Activated CD4-positive, alpha-beta T cell treated with anti-CD3 and anti-CD28 coated beads, Interleukin-2, Interleukin-6, amounts not matched to agents 100 ng/mL and 50 ng/mL, durations not matched to agents 16 hours and 8 hours (primary cell): ENCODE results near the gene CBX2.
A peak's percentile ranks its signal among the peaks of the same experiment; 100 is the strongest.

Experiments
- DNase-seq: peaks from one replicate; pipeline ENCODE4 v3.0.0-alpha.2; 2020

The CBX2 gene

DNA sequence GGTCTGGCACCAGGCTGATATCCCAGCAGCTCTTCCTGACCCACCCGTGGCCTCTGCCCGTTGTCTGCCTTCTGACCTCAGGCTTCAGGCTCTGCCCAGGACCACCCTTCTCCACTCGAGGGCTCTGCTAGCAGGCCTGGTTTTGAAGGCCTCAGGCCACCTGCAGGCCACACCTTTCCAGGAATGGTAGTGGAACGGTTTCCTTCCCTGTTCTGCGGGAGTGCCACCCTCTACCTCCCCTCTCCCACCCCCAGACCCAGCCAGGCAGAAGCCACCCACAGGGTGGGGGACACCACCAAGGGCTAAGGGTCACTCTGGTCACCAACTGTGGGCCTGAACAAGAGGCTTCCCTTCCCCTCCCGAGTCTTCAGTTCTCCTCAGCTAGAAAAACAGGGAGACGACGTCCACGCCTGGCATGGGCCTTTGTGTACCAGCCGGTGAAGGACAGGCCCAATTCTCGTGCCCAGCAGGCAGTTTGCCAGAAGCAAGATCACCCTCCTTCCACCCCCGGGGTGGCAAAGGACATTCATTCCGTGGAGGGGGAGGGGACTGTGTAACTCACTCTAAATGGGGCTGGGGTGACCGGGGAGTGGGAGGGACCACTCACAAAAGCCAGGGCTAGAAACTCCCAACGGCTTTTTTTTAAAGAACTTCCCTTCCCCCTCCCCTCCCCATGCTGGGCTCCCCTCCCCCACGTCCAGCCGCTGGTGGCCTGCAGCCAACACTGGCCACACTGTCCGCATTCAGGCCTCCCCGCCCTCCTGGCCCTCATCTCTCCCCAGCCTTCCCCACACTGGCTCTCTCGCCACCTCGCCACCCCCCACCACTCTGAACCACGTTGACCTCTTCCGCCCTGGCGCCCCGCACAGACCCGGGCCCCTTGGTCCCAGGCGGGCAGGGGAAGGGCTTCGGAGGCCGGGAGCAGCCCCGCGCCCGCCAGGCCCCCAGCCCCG, 53.6 kb downstream of the CBX2 start:
- no peak for DNase-seq

DNA sequence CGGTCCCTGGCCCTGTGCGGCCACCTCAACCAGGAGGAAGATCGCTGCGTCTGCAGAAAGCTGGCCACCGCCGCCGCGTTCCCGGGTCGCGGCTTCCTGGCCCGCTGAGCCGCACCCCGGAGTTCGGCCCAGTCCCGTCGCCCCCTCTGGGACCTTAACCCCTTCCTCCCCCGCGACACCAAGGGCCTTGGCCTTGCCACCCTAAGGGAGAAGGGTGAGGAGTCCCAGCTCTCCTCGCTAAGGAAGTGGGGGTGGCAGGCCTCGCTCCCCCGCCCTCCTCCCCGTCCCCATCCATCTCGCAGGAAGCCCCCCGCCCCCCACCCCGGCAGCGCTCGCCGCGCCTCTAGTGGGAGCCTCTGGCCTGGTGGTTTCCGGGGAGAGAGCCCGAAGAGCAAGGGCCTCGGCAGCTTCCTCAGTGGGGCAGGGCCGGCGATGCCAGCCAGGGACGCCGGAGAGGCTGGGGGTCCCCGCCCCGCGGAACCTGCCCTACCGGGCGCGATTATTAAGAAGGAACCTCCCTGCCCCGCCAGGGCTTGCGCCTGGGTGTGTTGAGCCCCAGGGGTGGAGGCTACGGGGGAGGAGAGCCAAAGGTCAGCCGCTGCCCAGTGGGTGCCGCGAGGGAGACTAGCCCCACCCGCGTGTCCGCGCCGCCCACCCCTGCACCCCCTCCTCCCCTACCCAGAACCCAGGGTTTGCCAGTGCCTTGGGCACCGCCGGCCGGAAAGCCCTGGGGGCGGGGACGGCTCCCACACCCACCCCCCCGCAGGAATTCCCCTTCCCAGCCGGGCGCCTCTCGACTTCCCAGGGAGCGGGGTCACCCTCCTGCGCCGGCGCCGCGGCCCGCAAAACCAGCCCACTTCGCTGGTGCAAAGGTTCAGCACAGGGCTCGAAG, 54.5 kb downstream of the CBX2 start:
- no peak for DNase-seq

DNA sequence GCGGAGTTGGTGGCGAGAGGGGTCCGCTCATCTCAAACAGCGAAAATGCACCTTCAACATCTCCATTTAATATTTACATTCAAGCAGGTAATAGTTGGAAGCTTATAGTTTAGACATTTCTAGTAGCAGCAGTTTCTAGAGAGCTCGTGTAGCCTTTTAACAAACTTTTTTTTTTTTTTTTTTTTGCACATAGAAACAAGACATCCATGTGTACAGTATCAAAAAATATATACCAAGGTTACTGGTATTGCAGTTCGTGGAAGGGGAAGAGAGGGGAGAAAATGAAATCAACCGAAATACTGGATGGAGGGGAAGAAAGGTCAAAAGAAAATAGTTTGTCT, 55.1 kb downstream of the CBX2 start:
- no peak for DNase-seq

DNA sequence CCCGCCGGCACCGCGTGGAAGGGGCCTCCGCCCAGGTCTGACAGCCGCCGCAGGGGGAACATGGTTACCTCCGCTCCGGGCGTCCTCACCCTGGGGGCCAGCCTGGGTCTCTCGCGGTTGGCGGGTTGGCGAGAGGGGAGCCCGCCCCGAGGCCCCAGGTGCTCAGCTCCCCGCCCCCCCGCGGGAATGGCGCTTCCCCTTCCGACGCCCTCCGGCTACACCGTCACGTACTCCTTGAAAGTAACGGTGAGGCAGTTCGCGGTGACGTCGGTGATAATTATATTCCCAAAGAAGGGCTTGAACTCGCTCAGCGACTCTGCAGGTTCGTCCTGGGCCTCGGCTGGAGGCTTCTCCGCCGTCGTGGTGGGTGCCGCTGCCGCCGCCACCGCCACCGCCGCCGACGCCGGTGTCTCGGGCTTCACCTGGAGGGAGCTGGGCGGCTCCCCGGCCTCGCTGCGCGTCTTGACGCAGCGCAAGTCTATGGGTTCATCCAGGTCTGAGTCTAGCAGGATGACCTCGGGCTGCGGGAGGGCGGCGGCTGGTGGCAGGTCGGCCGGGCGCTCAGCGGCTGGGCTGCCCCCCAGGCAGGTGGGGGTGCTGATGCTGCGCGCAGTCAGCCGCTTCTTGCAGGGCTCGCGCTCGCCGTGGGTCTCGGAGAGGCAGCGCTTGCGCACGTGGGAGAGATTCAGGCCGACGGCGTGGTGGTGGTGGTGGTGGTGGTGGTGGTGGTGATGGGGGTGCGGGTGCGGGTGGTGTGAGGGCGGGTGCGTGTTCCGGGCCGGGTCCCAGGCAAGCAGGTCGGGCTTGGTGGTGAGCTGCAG, 56.0 kb downstream of the CBX2 start:
- DNase-seq, result no peak

DNA sequence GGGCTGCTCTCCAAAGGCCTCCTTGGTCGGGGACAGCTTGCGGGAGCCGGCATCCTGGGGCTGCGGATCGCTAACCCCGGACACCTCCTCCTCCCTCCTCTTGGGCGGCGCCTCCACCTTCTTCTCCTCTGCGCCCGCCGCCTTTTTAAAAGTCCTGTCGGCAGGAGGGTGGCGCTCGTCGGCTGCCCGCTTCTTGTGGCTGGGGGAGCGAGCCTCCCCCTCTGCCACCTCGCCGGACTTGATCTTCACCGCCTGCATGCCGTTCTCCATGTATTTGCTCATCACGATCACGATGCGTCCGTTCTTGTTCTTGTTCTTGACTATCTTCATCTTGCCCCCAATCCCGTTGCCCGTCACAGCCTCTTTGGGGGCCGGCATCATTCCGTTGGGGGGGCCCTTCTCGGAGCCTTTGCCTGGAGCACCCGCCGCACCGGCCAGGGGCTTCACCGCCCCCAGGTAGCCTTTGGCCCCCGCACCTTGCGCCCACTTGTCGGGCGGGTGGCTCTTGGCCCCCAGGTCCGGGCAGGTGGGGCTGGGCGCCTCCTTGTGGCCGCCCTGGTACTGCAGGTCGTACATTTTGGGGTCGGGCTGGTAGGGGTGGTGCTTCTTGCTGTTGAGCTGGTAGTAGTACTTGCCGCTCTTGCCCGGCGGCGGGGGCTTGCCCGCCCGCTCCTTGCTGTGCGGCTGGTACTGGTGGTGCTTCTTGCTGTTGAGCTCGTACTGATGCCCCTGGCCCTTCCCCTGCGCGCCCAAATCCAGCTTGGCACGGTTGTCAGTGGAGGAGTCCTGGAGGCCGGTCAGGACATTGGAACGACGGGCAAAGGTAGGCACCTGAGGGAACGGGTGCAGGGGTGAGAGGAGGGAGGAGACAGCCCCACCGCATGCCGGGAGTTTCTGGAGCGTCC, 56.9 kb downstream of the CBX2 start:
- DNase-seq, result peak; percentile 47

DNA sequence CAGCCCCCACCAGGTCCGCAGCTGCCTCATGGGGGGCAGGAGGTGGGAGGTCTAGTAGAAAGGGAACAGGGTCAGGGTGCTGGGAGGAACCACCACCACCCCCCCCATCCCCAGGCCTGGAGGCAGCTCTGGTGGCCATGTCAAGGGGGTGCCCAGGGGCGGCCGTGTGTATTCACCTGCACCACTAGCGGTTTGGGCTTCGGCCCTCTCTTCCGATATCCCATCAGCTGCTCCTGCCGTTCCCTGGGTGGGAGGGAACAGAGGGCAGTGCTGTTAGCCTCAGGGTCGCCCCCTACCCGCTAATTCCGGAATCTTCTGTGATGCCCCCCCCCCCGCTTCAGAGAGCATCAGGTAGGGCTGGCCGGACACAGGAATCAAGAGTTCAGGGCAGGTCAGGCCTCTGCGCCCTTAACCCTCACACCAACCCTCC, 57.5 kb downstream of the CBX2 start:
- no peak for DNase-seq

DNA sequence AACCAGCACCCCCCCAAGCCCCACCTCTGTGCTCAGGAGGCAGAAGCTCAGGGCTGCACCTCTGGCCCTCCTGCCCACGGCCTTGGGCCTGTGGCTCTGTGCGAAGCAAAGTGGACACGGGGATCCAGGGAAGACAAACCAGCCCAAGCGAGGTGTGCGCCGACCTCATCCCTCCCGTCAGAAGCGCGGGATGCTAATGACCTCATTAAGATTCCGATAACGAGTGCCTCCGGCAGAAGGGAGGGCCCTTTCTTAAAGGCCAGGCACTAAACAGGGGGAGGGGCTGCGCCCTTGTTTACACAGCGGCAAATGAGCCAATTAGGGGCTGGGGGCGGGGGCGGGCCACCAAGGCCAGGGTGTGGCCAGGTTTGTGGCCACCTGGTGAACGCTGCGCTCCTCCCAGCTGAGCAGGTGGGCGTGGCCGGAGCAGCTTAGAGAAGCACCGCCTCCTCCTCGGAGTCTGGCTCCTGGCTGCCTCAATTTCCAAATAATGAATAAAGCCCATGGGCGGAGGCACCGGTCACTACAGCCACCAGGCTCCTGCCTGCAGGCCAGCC, 58.1 kb downstream of the CBX2 start:
- DNase-seq, result no peak

DNA sequence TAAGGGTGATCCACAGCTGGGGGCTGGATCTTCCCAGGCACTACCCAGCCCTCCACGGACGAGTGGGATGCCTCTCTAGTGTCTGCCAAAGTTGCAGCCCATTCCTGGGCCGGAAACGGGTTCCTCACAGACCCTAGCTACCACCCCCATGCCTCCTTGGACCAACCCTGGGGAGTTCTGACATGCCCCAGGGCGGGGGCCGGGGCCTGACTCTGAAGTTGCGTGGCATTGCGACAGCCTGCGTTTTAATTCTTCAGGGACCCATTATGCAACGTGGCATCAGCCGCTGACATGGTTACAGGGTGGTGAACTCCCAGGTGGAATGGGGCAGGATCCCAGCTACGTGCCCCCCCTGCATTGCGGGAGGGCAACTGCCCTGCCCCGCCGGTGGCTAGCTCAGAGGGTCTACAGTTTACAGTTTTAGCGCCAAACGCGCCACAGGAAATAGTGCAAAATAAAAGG, 58.6 kb downstream of the CBX2 start:
- no peak for DNase-seq

DNA sequence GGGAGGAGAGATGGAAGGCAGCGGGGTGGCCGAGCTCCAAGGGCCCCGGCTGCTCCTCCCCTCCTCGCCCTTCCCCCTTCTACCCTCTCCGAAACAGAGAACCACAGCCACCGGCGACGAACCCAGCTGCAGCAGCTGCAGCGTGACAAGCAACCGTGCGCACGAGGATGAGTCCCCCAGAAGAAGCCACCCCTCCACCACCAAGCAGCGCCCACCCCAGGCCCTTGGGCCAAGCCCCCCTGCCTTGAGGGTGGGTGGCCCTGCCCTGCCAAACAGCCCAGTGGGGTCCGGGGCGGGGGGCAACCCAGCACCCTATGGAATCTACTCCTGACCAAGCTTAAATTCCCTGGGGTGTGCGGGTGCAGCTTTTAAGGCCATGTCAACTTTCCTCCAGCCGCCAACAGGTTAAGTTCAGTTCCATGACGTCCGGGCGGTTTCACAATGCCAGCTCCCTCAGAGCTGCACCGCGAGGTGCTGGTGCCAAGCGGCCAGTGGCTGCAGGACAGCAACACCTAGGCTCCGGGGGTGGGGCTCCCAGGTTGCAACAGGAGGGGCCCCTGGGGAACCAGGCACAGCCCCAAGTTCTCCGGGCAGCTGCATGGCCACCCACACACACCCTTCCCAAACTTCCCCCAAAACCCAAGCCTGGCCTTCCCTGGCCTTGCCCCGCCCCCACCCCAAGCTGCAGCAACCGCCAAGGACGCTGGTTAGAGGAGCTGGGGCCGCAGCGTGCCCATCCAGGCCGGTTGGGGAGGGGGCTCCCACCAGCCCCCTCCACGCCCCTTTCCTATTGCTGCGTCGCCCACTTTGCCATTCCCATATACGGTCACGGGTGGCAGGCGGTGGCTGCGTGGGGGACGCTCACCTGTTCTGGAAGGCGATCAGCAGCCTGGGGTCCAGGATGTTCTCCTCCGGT, 59.3 kb downstream of the CBX2 start:
- DNase-seq, result peak; percentile 60
